HepG2 (cell line): ENCODE measurements around the gene DNMBP. TPM values are rescaled to one million over a fixed set of nuclear protein-coding genes. Genes with fewer than 3 reads are reported as not detected.

Experiments
- ARHGAP35 ChIP-seq: sonication (generic); formaldehyde crosslinking; IDR thresholded peaks from 2 replicates; pipeline ENCODE4 v1.9.0; 2022; ENCODE audit warnings: mild to moderate bottlenecking, inconsistent platforms, moderate library complexity, missing genetic modification reagents, borderline replicate concordance
- IRX3 ChIP-seq: sonication (generic); formaldehyde crosslinking; IDR thresholded peaks from 2 replicates; pipeline ENCODE4 v1.8.1; 2023; ENCODE audit warnings: mild to moderate bottlenecking, low read depth, missing genetic modification reagents, borderline replicate concordance
- LCORL ChIP-seq, 2 experiments: fragments of 450-650 bp in 1 of 2; sonication (generic) in 1 of 2; formaldehyde crosslinking in 1 of 2; IDR thresholded peaks; 2 replicates each; pipeline versions ENCODE4 v1.5.0 to v1.6.1; 2017 to 2020; ENCODE audit warnings: antibody characterized with exemption in 1 of 2, missing genetic modification reagents in 1 of 2
- NBN ChIP-seq: fragments of 450-650 bp; conservative IDR thresholded peaks from 2 replicates; pipeline ENCODE4 v1.6.1; 2017
- POLR2AphosphoS5 ChIP-seq: IDR thresholded peaks from 2 replicates; pipeline ENCODE4 v1.6.1; 2012; ENCODE audit warnings: low read depth, low read length
- RFXANK ChIP-seq: IDR thresholded peaks from 2 replicates; pipeline ENCODE4 v1.6.1; 2016
- SP2 ChIP-seq: sonication (generic); formaldehyde crosslinking; IDR thresholded peaks from 2 replicates; pipeline ENCODE4 v1.5.1; 2020; ENCODE audit warnings: mild to moderate bottlenecking, missing genetic modification reagents
- TCF7L2 ChIP-seq: IDR thresholded peaks from 2 replicates; pipeline ENCODE4 v1.6.1; 2011; ENCODE audit warnings: mild to moderate bottlenecking, low read depth, low read length, moderate library complexity
- TFAP4 ChIP-seq: sonication (generic); IDR thresholded peaks from 2 replicates; pipeline ENCODE4 v1.6.1; 2016; ENCODE audit warnings: low read depth, borderline replicate concordance
- TP53 ChIP-seq: sonication (generic); formaldehyde crosslinking; conservative IDR thresholded peaks from 2 replicates; pipeline ENCODE4 v1.4.0; 2020; ENCODE audit warnings: missing genetic modification reagents
- USF2 ChIP-seq, 2 experiments: sonication (generic) in 1 of 2; formaldehyde crosslinking in 1 of 2; IDR thresholded peaks; 2 replicates each; pipeline versions ENCODE4 v1.5.1 to v1.6.1; 2011 to 2020; ENCODE audit warnings: borderline replicate concordance in 1 of 2, low read depth in 1 of 2, low read length in 1 of 2, mild to moderate bottlenecking in 1 of 2, missing genetic modification reagents in 1 of 2, moderate library complexity in 1 of 2
- ZNF280B ChIP-seq: sonication (generic); formaldehyde crosslinking; IDR thresholded peaks from 2 replicates; pipeline ENCODE4 v1.5.0; 2020; ENCODE audit warnings: missing genetic modification reagents, mild to moderate bottlenecking, borderline replicate concordance
- ZNF431 ChIP-seq: sonication (generic); formaldehyde crosslinking; IDR thresholded peaks from 2 replicates; pipeline ENCODE4 v1.9.0; 2022; ENCODE audit warnings: missing genetic modification reagents, low read depth, mild to moderate bottlenecking, borderline replicate concordance
- ZNF557 ChIP-seq: sonication (generic); formaldehyde crosslinking; IDR thresholded peaks from 2 replicates; pipeline ENCODE4 v1.4.0; 2020; ENCODE audit warnings: missing genetic modification reagents
- ZNF570 ChIP-seq: sonication (generic); formaldehyde crosslinking; IDR thresholded peaks from 2 replicates; pipeline ENCODE4 v1.4.0; 2020; ENCODE audit warnings: mild to moderate bottlenecking, missing genetic modification reagents, borderline replicate concordance
- ZNF780A ChIP-seq: sonication (generic); formaldehyde crosslinking; IDR thresholded peaks from 2 replicates; pipeline ENCODE4 v1.8.0; 2022; ENCODE audit warnings: mild to moderate bottlenecking, missing genetic modification reagents, moderate library complexity
- polyA plus RNA-seq, 8 experiments: library from polyadenylated mRNA; depleted of rRNA in 3 of 8; stranded (reverse) in 7 of 8; unstranded in 1 of 8; fragments of >200 nt; fragmentation: Illumina TruSeq in 4 of 8; extraction: Trizol in 4 of 8; gene quantifications; 2 replicates each; pipeline versions ENCODE4 v1.2.1 to v1.2.3, GENCODE V29; 2011 to 2016; ENCODE audit warnings: low read depth in 4 of 8, missing spikeins in 1 of 8, mixed read lengths in 1 of 8; ENCODE audit not compliant: insufficient read depth in 1 of 8
- total RNA-seq, 5 experiments: library from RNA; depleted of rRNA; stranded (reverse); fragments of >200 nt; fragmentation: Illumina TruSeq; extraction: Trizol; gene quantifications; 2 replicates each; pipeline ENCODE4 v1.2.3, GENCODE V29; 2016; ENCODE audit warnings: low read depth in 1 of 5
- TF ChIP-seq, protein P1 (sequence below): sonication (generic); formaldehyde crosslinking; IDR thresholded peaks from 2 replicates; pipeline ENCODE4 v1.4.0; 2020; ENCODE audit warnings: mild to moderate bottlenecking, missing genetic modification reagents
- TF ChIP-seq, protein P2 (sequence below): sonication (generic); formaldehyde crosslinking; IDR thresholded peaks from 2 replicates; pipeline ENCODE4 v1.5.0; 2020; ENCODE audit warnings: missing genetic modification reagents, mild to moderate bottlenecking, borderline replicate concordance

DNMBP gene
- total and polyA plus RNA-seq, 2 of the 13 experiments (the other 11 are each of a cell fraction or from before 2014, with no cell fraction given): 3.6 to 6.3 TPM

- TF ChIP-seq ZNF280B (CRISPR knock-in tag) (no peak), ZNF570 (CRISPR knock-in tag) (no peak), TFAP4 (peak; percentile 80), TP53 (CRISPR knock-in tag) (no peak), POLR2AphosphoS5 (no peak), LCORL (IDR thresholded peaks at IDR 0.05) (no peak), LCORL (CRISPR knock-in tag; IDR thresholded peaks at IDR 0.05) (peak; percentile 68; the same call in 1 of the 2 replicates), TCF7L2 (no peak), IRX3 (CRISPR knock-in tag) (no peak), ZNF780A (CRISPR knock-in tag) (no peak), ZNF431 (CRISPR knock-in tag) (no peak), SP2 (no peak), RFXANK (CRISPR knock-in tag) (no peak), NBN (no peak), USF2 (IDR thresholded peaks at IDR 0.05; ENCODE audit: low read depth, low read length) (no peak), USF2 (CRISPR knock-in tag; IDR thresholded peaks at IDR 0.05; ENCODE audit: borderline replicate concordance) (no peak), ZNF557 (CRISPR knock-in tag) (no peak), ARHGAP35 (CRISPR knock-in tag) (no peak)
- TF ChIP-seq, protein P1, sequence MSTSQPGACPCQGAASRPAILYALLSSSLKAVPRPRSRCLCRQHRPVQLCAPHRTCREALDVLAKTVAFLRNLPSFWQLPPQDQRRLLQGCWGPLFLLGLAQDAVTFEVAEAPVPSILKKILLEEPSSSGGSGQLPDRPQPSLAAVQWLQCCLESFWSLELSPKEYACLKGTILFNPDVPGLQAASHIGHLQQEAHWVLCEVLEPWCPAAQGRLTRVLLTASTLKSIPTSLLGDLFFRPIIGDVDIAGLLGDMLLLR: no peak
- TF ChIP-seq, protein P2, sequence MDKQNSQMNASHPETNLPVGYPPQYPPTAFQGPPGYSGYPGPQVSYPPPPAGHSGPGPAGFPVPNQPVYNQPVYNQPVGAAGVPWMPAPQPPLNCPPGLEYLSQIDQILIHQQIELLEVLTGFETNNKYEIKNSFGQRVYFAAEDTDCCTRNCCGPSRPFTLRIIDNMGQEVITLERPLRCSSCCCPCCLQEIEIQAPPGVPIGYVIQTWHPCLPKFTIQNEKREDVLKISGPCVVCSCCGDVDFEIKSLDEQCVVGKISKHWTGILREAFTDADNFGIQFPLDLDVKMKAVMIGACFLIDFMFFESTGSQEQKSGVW (CRISPR knock-in tag): no peak
Measured at GRCh38 chr10:99849536-99849935, 160.2 kb downstream of the DNMBP start (continued).
